IPS-18c (cell line): ENCODE data around the gene MGAT4A.

Experiments used
- H3K4me3 ChIP-seq: 2 replicates; pipeline ENCODE4 v1.7.0; 2013; ENCODE audit warnings: low read depth, mild to moderate bottlenecking, low read length, moderate library complexity; ENCODE audit not compliant: insufficient read depth
- H3K9me3 ChIP-seq: one replicate; pipeline ENCODE4 v1.6.1; 2013; ENCODE audit warnings: mild to moderate bottlenecking, low read length, moderate library complexity; ENCODE audit not compliant: control insufficient read depth, insufficient read depth

MGAT4A gene

GRCh38 chr2:98580656-98581284, 150.2 kb downstream of the MGAT4A start:
- Histone ChIP-seq H3K9me3 (peaks cover 2% of the 10 kb centered on the region), H3K4me3 (no peak overlapping the region)

- Histone ChIP-seq H3K9me3 (peaks cover 2% of the 10 kb centered on the region), H3K4me3 (no peak overlapping the region)
Measured at GRCh38 chr2:98579926-98580325, 151.0 kb downstream of the MGAT4A start.

- H3K4me3 ChIP-seq, result no peak overlapping the region
- peaks cover 2% of the 10 kb centered on the region for H3K9me3 ChIP-seq
Measured at GRCh38 chr2:98578231-98578630, 152.7 kb downstream of the MGAT4A start.

GRCh38 chr2:98577313-98577712, 153.6 kb downstream of the MGAT4A start:
- H3K9me3 ChIP-seq, result peaks cover 2% of the 10 kb centered on the region
- H3K4me3 ChIP-seq, result no peak overlapping the region

GRCh38 chr2:98576666-98577312, 154.1 kb downstream of the MGAT4A start:
- Histone ChIP-seq H3K4me3 (no peak overlapping the region), H3K9me3 (peaks cover 2% of the 10 kb centered on the region)

GRCh38 chr2:98573426-98573825, 157.5 kb downstream of the MGAT4A start:
- Histone ChIP-seq H3K9me3 (peaks cover 2% of the 10 kb centered on the region), H3K4me3 (no peak overlapping the region)

GRCh38 chr2:98572676-98573075, 158.3 kb downstream of the MGAT4A start:
- peaks cover 2% of the 10 kb centered on the region for H3K9me3 ChIP-seq
- no peak overlapping the region for H3K4me3 ChIP-seq

- no peaks in the 10 kb centered on the region for H3K9me3 ChIP-seq
Measured at GRCh38 chr2:98572211-98572610, 158.7 kb downstream of the MGAT4A start.

GRCh38 chr2:98571796-98572195, 159.1 kb downstream of the MGAT4A start:
- H3K9me3 ChIP-seq, result no peaks in the 10 kb centered on the region
- no peak overlapping the region for H3K4me3 ChIP-seq

More at GRCh38 chr2:98572211-98572610, 158.7 kb downstream of the MGAT4A start:
- no peak overlapping the region for H3K4me3 ChIP-seq

GRCh38 chr2:98571121-98571701, 159.7 kb downstream of the MGAT4A start:
- Histone ChIP-seq H3K9me3 (no peaks in the 10 kb centered on the region), H3K4me3 (no peak overlapping the region)

- Histone ChIP-seq H3K9me3 (no peaks in the 10 kb centered on the region), H3K4me3 (no peak overlapping the region)
Measured at GRCh38 chr2:98570356-98570755, 160.6 kb downstream of the MGAT4A start.

GRCh38 chr2:98569915-98570314, 161.0 kb downstream of the MGAT4A start:
- no peaks in the 10 kb centered on the region for H3K9me3 ChIP-seq
- H3K4me3 ChIP-seq, result no peak overlapping the region

- no peak overlapping the region for H3K4me3 ChIP-seq
- H3K9me3 ChIP-seq, result peaks cover under 1% of the 10 kb centered on the region
Measured at GRCh38 chr2:98569197-98569793, 161.6 kb downstream of the MGAT4A start.
